Smooth muscle cell (in vitro differentiated cells): ENCODE data around the gene SH2D2A. TPM values are rescaled to one million over a fixed set of nuclear protein-coding genes. Genes with fewer than 3 reads are reported as not detected.
A peak's percentile ranks its signal among the peaks of the same experiment; 100 is the strongest.

Experiments used
- DNase-seq: peaks from one replicate; lab custom pipeline; 2025; ENCODE audit not compliant: unreplicated experiment; lab: John Stamatoyannopoulos, UW
- H2AFZ ChIP-seq: fragments of 200-600 bp; sonication (generic); 2 replicates; pipeline ENCODE4 v1.6.0; 2016; ENCODE audit warnings: antibody characterized with exemption, low read depth, mild to moderate bottlenecking
- H3F3A ChIP-seq: fragments of 200-600 bp; sonication (generic); 2 replicates; pipeline ENCODE4 v1.6.0; 2017; ENCODE audit warnings: antibody characterized with exemption, low read depth
- H3K27ac ChIP-seq: fragments of 200-600 bp; sonication (generic); 2 replicates; pipeline ENCODE4 v1.5.1; 2016; ENCODE audit warnings: low read depth, mild to moderate bottlenecking
- H3K27me3 ChIP-seq: fragments of 200-600 bp; sonication (generic); 2 replicates; pipeline ENCODE4 v1.6.1; 2016; ENCODE audit warnings: low read depth, mild to moderate bottlenecking
- H3K36me3 ChIP-seq: fragments of 200-600 bp; sonication (generic); 2 replicates; pipeline ENCODE4 v1.5.1; 2016; ENCODE audit warnings: low read depth
- H3K4me1 ChIP-seq: fragments of 200-600 bp; sonication (generic); 2 replicates; pipeline ENCODE4 v1.5.1; 2016; ENCODE audit warnings: low read depth
- H3K4me2 ChIP-seq: fragments of 200-600 bp; sonication (generic); 2 replicates; pipeline ENCODE4 v1.6.0; 2016; ENCODE audit warnings: mild to moderate bottlenecking
- H3K4me3 ChIP-seq: fragments of 200-600 bp; sonication (generic); 2 replicates; pipeline ENCODE4 v1.5.1; 2016; ENCODE audit warnings: mild to moderate bottlenecking
- H3K79me2 ChIP-seq: fragments of 200-600 bp; sonication (generic); 2 replicates; pipeline ENCODE4 v1.6.0; 2016; ENCODE audit warnings: low read depth, mild to moderate bottlenecking
- H3K9ac ChIP-seq: fragments of 200-600 bp; sonication (generic); 2 replicates; pipeline ENCODE4 v1.6.0; 2016; ENCODE audit warnings: low read depth
- H3K9me3 ChIP-seq: fragments of 200-600 bp; sonication (generic); replicated peaks from 2 replicates; pipeline ENCODE4 v1.5.1; 2016; ENCODE audit warnings: low read depth
- H4K20me1 ChIP-seq: fragments of 200-600 bp; sonication (generic); 2 replicates; pipeline ENCODE4 v1.6.0; 2016; ENCODE audit warnings: low read depth
- WGBS: methylation state at CpG from one replicate; pipeline ENCODE4 v1.1.7; 2016; ENCODE audit warnings: low lambda C conversion rate; 5-methylcytosine and 5-hydroxymethylcytosine counted together
- polyA plus RNA-seq: library from polyadenylated mRNA; unstranded; fragments of >200 nt; fragmentation: Nextera tagmentation; extraction: Ambion mirVana; gene quantifications from 2 replicates; pipeline ENCODE4 v1.2.1, GENCODE V29; 2016
- total RNA-seq: library from RNA; depleted of rRNA; stranded (reverse); fragments of >200 nt; gene quantifications from 2 replicates; pipeline ENCODE4 v1.2.3, GENCODE V29; 2014
- TF ChIP-seq, protein P1 (sequence below): fragments of 200-600 bp; sonication (generic); IDR thresholded peaks from 2 replicates; pipeline ENCODE4 v1.5.1; 2017; ENCODE audit warnings: borderline replicate concordance, mild to moderate bottlenecking, antibody characterized with exemption; ENCODE audit not compliant: insufficient read depth, poor library complexity, severe bottlenecking

SH2D2A gene
- total and polyA plus RNA-seq, 2 experiments from 2014 or later, result 14.4 to 36.9 TPM

DNA sequence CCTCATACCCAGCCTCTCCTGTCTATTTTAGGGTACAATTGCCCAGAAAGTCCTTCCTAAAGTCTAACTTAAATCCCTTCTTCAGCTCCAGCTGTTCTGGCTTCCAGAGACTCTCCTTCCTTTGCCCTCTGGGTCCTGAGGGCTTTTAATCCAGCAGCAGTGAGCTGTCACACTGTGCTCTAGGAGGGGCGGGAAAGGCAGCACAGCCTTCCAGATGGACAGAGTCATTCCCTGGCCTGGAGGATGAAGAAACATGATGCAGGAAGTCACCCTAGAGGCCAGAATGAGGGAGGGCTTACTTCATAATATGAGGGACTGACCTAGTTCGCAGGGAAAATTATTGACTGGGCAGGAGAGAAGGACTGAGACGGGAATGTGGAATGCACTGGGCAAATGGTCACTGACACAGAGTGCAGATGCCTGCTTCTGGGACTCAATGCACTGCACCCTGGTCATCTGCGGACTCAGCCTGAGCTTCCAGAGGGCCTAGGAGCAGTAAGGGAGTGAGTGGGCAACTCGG is 1.3 kb downstream of the SH2D2A start:
- Histone ChIP-seq H3K9me3 (no peaks in the 10 kb centered on the region), H3K4me1 (peaks cover 25% of the 10 kb centered on the region), H4K20me1 (peaks cover 4% of the 10 kb centered on the region), H3K9ac (peak overlapping the region; percentile 87), H2AFZ (no peak overlapping the region), H3F3A (peaks cover 28% of the 10 kb centered on the region), H3K27ac (peak overlapping the region; percentile 94), H3K27me3 (no peaks in the 10 kb centered on the region), H3K4me2 (peak overlapping the region; percentile 81), H3K4me3 (peak overlapping the region; percentile 15), H3K36me3 (no peaks in the 10 kb centered on the region), H3K79me2 (no peaks in the 10 kb centered on the region)
- WGBS, result 31% methylated on average over 5 of the region's 5 CpGs
- no peak for DNase-seq
- TF ChIP-seq, protein P1, sequence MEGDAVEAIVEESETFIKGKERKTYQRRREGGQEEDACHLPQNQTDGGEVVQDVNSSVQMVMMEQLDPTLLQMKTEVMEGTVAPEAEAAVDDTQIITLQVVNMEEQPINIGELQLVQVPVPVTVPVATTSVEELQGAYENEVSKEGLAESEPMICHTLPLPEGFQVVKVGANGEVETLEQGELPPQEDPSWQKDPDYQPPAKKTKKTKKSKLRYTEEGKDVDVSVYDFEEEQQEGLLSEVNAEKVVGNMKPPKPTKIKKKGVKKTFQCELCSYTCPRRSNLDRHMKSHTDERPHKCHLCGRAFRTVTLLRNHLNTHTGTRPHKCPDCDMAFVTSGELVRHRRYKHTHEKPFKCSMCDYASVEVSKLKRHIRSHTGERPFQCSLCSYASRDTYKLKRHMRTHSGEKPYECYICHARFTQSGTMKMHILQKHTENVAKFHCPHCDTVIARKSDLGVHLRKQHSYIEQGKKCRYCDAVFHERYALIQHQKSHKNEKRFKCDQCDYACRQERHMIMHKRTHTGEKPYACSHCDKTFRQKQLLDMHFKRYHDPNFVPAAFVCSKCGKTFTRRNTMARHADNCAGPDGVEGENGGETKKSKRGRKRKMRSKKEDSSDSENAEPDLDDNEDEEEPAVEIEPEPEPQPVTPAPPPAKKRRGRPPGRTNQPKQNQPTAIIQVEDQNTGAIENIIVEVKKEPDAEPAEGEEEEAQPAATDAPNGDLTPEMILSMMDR, result peak; percentile 5

DNA sequence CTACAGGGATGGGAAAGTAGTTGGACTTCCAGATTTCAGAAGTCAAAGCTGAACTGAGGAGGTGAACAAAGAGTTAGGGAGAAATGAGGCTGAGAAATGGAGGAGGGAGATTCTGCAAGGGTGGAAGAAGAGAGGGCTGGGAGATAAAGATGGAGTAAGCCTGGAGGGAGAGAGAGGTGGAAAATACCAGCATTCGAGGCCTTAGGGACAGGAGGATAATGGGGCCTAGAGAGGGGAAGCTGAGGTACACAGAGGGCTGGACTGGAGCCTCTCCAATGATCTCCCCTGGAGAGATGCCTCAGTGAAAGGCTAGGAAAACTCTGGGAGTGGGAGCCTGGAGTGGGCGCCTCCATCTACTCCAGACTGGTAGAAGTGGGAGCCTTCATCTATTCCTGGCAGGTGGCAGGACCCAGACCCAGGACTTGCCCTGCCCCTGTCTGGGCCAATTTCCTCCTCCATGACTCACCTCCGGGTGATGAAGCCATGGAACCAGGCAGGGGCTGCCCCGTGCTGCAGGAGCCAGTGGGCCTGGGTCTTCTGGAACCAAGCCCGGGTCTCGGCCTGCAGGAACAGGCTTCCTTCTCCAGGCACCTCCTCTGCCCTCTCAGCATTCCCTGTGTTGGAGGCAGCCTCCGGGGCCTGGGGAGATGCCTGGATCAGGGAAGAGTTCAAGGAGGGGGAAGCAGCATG is 1.9 kb downstream of the SH2D2A start:
- peaks cover 4% of the 10 kb centered on the region for H4K20me1 ChIP-seq
- H3K36me3 ChIP-seq, result no peaks in the 10 kb centered on the region
- H3K27ac ChIP-seq, result peak overlapping the region; percentile 94
- TF ChIP-seq, protein P1, result no peak
- peaks cover 25% of the 10 kb centered on the region for H3K4me1 ChIP-seq
- DNase-seq, result no peak
- H3K79me2 ChIP-seq, result no peaks in the 10 kb centered on the region
- no peak overlapping the region for H2AFZ ChIP-seq
- H3F3A ChIP-seq, result peaks cover 22% of the 10 kb centered on the region
- H3K9ac ChIP-seq, result peak overlapping the region; percentile 52
- H3K4me2 ChIP-seq, result peak overlapping the region; percentile 81
- H3K9me3 ChIP-seq, result no peaks in the 10 kb centered on the region
- 75% methylated on average over 7 of the region's 7 CpGs for WGBS
- no peaks in the 10 kb centered on the region for H3K27me3 ChIP-seq
- peak overlapping the region; percentile 29 for H3K4me3 ChIP-seq

DNA sequence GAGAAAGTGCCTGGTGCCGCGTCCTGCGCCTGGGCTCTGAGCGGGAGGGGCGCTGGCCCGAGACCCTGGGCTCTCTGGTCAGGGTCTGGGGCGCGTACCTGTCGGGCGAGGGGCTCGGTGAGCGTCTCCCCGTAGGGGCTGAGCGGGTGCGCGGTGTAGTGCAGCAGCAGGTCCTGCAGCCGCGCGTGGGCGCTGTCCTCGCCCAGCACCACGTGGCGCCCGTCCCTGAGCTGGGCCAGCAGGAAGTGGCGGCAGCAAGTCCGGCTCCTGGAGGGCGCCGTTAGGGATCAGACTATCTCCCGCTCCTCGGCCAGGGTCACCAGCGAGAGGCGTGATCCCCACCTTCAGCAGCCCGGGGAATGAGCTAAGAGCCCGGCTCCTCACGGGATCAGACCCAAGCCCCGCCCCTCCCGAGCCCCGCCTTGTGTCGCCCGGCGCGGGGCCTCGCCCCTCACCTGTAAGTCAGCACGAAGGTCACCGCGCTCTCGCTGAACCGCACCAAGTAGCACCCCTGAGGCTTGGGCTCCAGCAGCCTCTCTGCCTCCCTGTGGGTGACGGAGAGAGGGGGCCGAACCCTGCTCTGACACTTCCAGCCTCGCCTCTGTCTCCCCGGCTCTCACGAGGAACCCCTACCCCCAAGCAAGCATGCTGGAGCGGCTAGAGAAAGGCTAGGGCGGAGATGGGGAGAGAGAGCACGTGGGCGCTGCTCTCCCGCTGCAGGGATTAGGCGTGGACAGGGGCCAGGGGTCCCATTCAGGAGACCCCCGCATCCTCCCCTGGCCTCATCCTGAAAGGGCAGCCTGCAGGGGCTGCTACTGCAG is 2.7 kb downstream of the SH2D2A start:
- Histone ChIP-seq H3K4me3 (peak overlapping the region; percentile 29), H3K4me2 (peak overlapping the region; percentile 81), H3K9me3 (no peaks in the 10 kb centered on the region), H3K27me3 (no peaks in the 10 kb centered on the region), H3F3A (peaks cover 21% of the 10 kb centered on the region), H3K4me1 (peaks cover 25% of the 10 kb centered on the region), H3K27ac (peak overlapping the region; percentile 94), H4K20me1 (peaks cover 4% of the 10 kb centered on the region), H3K9ac (peak overlapping the region; percentile 17), H3K36me3 (no peaks in the 10 kb centered on the region), H3K79me2 (no peaks in the 10 kb centered on the region), H2AFZ (no peak overlapping the region)
- no peak for DNase-seq
- 18% methylated on average over 57 of the region's 60 CpGs for WGBS
- TF ChIP-seq, protein P1, result peak; percentile 23
